Esophagus squamous epithelium (tissue), 4 donors: Measurements from ENCODE around the gene RINL.

Experiments used
- CTCF ChIP-seq, 6 experiments: fragments of 450-650 bp in 4 of 6; fragments of 200-600 bp in 2 of 6; sonication (generic) in 2 of 6; IDR thresholded peaks; one replicate each; pipeline ENCODE4 v1.5.1; 2016 to 2019; ENCODE audit warnings: antibody characterized with exemption in 6 of 6, mild to moderate bottlenecking in 4 of 6, moderate library complexity in 4 of 6
- POLR2A ChIP-seq, 4 donors: fragments of 450-650 bp; IDR thresholded peaks; one replicate each; pipeline ENCODE4 v1.6.1; 2017; ENCODE audit warnings: antibody characterized with exemption in 4 of 4, mild to moderate bottlenecking in 4 of 4, moderate library complexity in 3 of 4

GRCh38 chr19:38918526-38918925 lies 40.5 kb upstream of the RINL start:
- no peak for TF ChIP-seq CTCF (IDR thresholded peaks at IDR 0.05)
- no peak for TF ChIP-seq POLR2A (IDR thresholded peaks at IDR 0.05)
